Activated CD8-positive, alpha-beta memory T cell treated with anti-CD3 and anti-CD28 coated beads, Interleukin-2, amount 50 U/mL, for 4 hours (primary cell): ENCODE data around the gene HTT.
"Not testable (repeated sequence)": the region's sequence is repeated elsewhere in the genome, so short reads cannot be mapped to it uniquely, and the experiment has no call there.

Experiments used
- DNase-seq: peaks from one replicate; pipeline ENCODE4 v3.0.0-alpha.2; 2020

HTT gene

GRCh38 chr4:3046623-3047022 is 27.9 kb upstream of the HTT start:
- DNase-seq: no peak

GRCh38 chr4:3047464-3048286 is 26.8 kb upstream of the HTT start:
- peak; percentile 57 for DNase-seq

GRCh38 chr4:3051141-3051897 is 23.2 kb upstream of the HTT start:
- not testable (repeated sequence) for DNase-seq

- DNase-seq: no peak
Measured at GRCh38 chr4:3054169-3054759, 20.2 kb upstream of the HTT start.

- no peak for DNase-seq
Measured at GRCh38 chr4:3059943-3060342, 14.5 kb upstream of the HTT start.

GRCh38 chr4:3060946-3061345 is 13.5 kb upstream of the HTT start:
- no peak for DNase-seq

GRCh38 chr4:3062471-3062870 is 12.0 kb upstream of the HTT start:
- DNase-seq: no peak

- DNase-seq: no peak
Measured at GRCh38 chr4:3065551-3065950, 8.9 kb upstream of the HTT start.

- no peak for DNase-seq
Measured at GRCh38 chr4:3066836-3067400, 7.6 kb upstream of the HTT start.

- no peak for DNase-seq
Measured at GRCh38 chr4:3067473-3068001, 6.9 kb upstream of the HTT start.

- no peak for DNase-seq
Measured at GRCh38 chr4:3069661-3070199, 4.8 kb upstream of the HTT start.

GRCh38 chr4:3070709-3071500 is 3.6 kb upstream of the HTT start:
- no peak for DNase-seq

GRCh38 chr4:3071811-3072210 is 2.7 kb upstream of the HTT start:
- no peak for DNase-seq

GRCh38 chr4:3073158-3074077 is 1.1 kb upstream of the HTT start:
- no peak for DNase-seq

GRCh38 chr4:3074846-3075651 is 568 bp downstream of the HTT start:
- DNase-seq: peak; percentile 44

- DNase-seq: no peak
Measured at GRCh38 chr4:3075652-3075981, 1.1 kb downstream of the HTT start.

GRCh38 chr4:3077796-3078195 is 3.3 kb downstream of the HTT start:
- DNase-seq: no peak

GRCh38 chr4:3079694-3080123 is 5.2 kb downstream of the HTT start:
- DNase-seq: no peak

GRCh38 chr4:3082925-3083515 is 8.5 kb downstream of the HTT start:
- DNase-seq: no peak

GRCh38 chr4:3083732-3084131 is 9.3 kb downstream of the HTT start:
- DNase-seq: no peak
